D341Med (cell line): ENCODE measurements around the gene AMH.

Source experiments
- DNase-seq: peaks from one replicate; pipeline ENCODE4 v3.0.0; 2012; ENCODE audit warnings: low spot score

Gene AMH

DNA sequence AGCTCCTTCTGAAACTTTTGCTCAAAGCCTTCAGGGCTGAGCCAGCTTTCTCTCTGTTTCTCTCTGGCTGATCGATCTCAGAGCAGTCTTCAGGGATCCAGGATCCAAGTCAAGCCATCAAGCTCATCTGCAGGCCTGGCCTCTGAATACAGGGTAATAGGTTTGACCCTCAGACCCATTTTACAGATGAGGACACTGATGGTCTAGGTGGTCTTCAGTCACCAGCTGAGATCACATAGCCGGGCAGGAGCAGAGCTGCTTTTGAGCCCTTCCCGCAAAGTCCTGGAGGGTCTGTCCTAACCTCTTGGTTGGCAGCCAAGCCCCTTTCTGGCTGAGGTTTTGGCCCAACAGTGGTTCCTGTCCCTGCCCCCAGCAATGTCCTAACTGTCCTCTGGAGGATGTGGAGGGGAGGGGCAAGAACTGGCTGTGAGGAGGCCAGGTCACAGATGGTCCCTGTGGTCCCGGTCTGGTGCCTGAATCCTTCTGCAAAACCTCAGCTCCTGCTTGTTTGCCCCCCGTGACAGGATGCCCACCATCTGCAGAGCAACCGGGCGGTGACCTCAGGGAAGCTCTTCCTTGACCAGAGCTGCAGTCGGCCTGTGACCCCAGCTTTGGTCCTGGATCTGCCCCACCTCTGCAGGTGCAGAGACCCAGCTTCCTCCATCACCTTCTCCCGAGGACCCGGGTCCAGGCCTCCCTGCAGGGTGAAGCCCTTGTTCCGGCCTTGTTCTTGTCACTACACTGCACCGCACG lies 38.6 kb downstream of the AMH start:
- no peak for DNase-seq

DNA sequence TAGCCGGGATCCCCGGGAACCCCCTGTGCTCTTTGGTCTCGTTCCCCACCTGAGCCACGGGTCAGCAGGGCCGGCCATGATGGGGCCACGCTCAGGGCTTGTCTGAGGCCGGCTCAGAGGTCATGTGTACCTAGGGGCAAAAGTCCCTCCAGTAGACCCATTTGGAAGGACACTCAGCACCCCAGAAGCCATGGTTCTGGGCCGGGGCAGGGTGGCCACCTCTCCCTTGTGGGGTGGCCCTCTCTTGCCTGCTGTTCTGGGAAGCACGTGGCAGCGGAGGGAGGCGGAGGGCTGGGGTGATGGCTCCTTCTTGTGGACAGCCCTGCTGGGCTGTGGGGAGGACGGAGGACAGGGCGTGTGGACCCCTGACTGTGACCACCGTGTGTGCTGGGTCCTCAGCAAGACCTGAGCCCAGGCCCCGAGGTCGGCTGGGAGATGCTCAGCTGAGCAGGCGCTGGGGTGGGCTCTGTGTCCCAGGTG lies 39.3 kb downstream of the AMH start:
- no peak for DNase-seq

DNA sequence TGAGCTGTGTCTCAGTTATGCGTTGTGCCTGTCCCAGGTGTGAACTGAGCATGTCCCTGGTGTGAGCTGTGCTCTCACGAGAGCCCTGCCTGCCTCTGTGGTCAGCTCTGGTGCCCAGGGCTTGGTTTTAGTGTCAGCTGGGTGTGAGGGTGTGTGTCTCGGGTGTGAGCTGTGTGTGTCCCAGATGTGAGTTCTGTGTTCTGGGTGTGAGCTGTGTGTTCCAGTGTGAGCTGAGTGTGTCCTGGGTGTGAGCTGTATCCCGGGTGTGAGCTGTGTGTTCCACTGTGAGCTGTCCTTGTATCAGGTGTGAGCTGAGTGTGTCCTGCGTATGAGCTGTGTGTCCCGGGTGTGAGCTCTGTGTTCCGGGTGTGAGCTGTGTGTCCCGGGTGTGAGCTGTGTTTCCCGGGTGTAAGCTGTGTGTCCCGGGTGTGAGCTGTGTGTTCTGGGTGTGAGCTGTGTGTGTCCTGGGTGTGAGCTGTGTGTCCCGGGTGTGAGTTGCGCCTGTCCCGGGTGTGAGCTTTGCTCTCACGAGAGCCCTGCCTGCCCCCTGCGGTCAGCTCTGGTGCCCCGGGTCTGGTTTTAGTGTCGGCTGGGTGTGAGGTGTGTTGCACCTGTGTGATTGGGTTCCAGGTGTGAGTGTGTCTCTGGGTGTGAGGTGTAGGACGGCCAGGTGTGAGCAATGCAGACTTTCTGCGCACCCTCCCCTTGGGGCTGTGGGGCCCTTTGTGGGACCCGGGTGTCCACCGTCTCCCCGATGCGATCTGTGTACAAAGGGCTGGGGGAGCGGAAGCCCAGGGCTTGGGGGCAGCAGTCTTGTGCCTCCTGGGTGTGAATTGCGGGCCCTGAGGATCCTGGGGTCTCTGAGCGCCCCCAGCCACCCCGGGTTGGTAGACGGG lies 39.9 kb downstream of the AMH start:
- no peak for DNase-seq

- no peak for DNase-seq
Measured at GRCh38 chr19:2289714-2290435, 40.8 kb downstream of the AMH start.

DNA sequence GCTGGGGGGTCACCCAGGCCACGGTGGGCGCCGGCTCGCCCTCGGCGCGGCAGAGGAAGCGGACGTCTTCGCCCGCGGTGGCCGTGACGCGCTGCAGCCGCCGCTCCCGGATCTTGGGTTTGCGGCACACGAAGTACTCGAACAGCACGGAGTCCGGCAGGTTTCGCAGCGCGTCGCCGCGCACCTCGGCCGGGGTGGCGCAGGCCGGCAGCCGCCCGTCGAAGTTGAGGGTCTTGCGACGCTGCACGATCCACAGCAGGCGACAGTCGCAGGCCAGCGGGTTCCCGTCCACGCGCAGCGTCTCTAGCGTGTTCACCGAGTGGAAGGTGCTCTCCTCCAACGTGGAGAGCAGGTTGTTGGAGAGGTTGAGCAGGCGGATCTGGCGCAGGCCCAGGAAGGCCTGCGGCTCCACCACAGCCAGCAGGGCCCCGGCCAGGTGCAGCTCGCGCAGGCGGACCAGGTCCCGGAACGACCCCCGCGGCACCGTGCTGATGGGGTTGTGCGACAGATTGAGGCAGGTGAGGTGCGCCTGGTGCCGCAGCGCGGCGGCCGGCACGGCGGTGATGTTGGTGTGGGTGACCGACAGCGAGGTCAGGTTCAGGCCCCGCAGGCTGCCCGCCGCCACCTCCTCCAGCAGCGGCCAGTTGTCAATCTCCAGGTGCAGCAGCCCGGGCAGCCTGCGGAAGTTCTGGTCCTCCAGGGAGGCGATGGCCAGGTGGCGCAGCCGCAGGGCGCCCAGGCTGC lies 41.5 kb downstream of the AMH start:
- DNase-seq = no peak

DNA sequence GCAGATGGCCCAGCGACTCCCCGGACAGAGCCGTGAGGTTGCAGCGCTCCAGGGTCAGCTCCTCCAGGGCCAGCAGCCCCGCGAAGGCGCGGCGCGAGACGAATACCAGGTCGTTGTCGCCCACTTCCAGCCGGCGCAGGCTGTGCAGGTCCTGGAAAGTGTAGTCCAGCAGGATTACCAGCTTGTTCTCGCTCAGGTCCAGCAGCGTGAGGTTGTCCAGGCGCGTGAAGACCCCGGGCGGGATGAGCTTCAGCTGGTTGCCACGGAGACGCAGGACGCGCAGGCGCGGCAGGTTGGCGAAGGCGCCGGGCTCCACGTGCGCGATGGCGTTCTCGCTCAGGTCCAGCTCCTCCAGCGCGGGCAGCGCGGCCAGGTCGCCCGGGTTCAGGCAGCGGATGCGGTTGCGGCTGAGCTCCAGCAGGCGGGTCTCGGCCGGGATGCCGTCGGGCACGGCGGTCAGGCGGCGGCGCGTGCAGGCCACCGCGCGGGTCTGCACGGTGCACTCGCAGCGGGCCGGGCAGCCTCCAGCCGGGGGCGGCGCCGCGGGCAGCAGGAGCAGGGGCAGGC lies 42.1 kb downstream of the AMH start:
- DNase-seq = no peak

- peak; percentile 77 for DNase-seq
Measured at GRCh38 chr19:2294687-2295335, 45.7 kb downstream of the AMH start.

- DNase-seq = no peak
Measured at GRCh38 chr19:2296141-2296540, 47.0 kb downstream of the AMH start.

DNA sequence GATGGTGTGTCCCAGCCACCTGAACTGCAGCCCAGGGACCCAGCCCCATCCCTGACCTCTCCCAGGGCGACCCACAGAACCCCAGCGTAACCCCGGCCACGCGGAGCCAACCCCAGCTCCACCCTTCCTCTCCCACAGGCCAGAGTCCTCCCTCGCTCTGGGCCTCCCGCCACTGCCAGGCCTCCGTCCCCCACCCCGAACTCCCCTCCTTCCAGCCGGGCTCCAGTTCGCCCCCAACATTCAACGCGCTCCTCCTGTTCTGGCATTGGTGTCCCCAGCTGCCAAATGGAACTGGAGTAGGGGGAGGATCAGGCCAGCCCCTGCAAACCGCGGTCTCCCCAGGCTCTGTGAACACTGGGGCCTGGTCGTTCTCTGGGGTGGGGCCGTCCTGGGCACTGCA lies 51.4 kb downstream of the AMH start:
- no peak for DNase-seq
